ENCODE results near the gene ASMT.

Gene ASMT

GRCh38 chrX:1598876-1599790 is 15.7 kb upstream of the ASMT start:
- TF ChIP-seq CREB1 (IDR thresholded peaks at IDR 0.05; ENCODE audit: low read depth) (no peak), MAX (IDR thresholded peaks at IDR 0.05) (no peak), EP300 (IDR thresholded peaks at IDR 0.05; ENCODE audit: borderline replicate concordance) (no peak), EGR1 (IDR thresholded peaks at IDR 0.05) (no peak), TAF1 (IDR thresholded peaks at IDR 0.05; ENCODE audit: low read depth) (no peak), FOXM1 (IDR thresholded peaks at IDR 0.05; ENCODE audit: borderline replicate concordance, low read depth) (no peak), USF1 (IDR thresholded peaks at IDR 0.05) (no peak), NFIC (IDR thresholded peaks at IDR 0.05) (no peak), REST (IDR thresholded peaks at IDR 0.05; ENCODE audit: low read depth) (no peak)

- TF ChIP-seq NFIC (IDR thresholded peaks at IDR 0.05) (no peak), CREB1 (IDR thresholded peaks at IDR 0.05; ENCODE audit: low read depth) (no peak), REST (IDR thresholded peaks at IDR 0.05; ENCODE audit: low read depth) (no peak), TCF12 (IDR thresholded peaks at IDR 0.05; ENCODE audit: low read depth) (no peak), EP300 (IDR thresholded peaks at IDR 0.05; ENCODE audit: borderline replicate concordance) (no peak)
Observed at GRCh38 chrX:1599791-1600405, 15.0 kb upstream of the ASMT start.

- TF ChIP-seq RAD21 (IDR thresholded peaks at IDR 0.05; ENCODE audit: low read depth) (no peak), CREB1 (IDR thresholded peaks at IDR 0.05; ENCODE audit: low read depth) (no peak), USF1 (IDR thresholded peaks at IDR 0.05) (no peak), REST (IDR thresholded peaks at IDR 0.05; ENCODE audit: low read depth) (no peak), TCF12 (IDR thresholded peaks at IDR 0.05; ENCODE audit: low read depth) (no peak), EGR1 (IDR thresholded peaks at IDR 0.05) (no peak), EP300 (IDR thresholded peaks at IDR 0.05; ENCODE audit: borderline replicate concordance) (no peak), MAX (IDR thresholded peaks at IDR 0.05) (no peak), ZBTB7A (IDR thresholded peaks at IDR 0.05; ENCODE audit: low read depth) (no peak), NFIC (IDR thresholded peaks at IDR 0.05) (no peak), FOXM1 (IDR thresholded peaks at IDR 0.05; ENCODE audit: borderline replicate concordance, low read depth) (no peak), YY1 (IDR thresholded peaks at IDR 0.05; ENCODE audit: low read depth) (no peak)
Observed at GRCh38 chrX:1600406-1601050, 14.3 kb upstream of the ASMT start.
